A673 (cell line): ENCODE measurements around the gene PRSS27.

Source experiments
- EZH2 ChIP-seq: fragments of 200-600 bp; sonication (generic); IDR thresholded peaks from 2 replicates; pipeline ENCODE4 v1.6.1; 2017; ENCODE audit warnings: borderline replicate concordance, low read depth, mild to moderate bottlenecking, mixed read lengths, antibody characterized with exemption, low read length; ENCODE audit not compliant: poor library complexity, severe bottlenecking
- TF ChIP-seq, protein P1 (sequence below): fragments of 300-800, 200-600 bp; sonication (generic); conservative IDR thresholded peaks from 2 replicates; pipeline ENCODE4 v1.5.1; 2017; ENCODE audit warnings: low read depth, mild to moderate bottlenecking, antibody characterized with exemption, low read length, moderate library complexity, mixed read lengths

GRCh38 chr16:2752035-2752849 is 32.2 kb upstream of the PRSS27 start, which contains the start of gene SRRM2:
- TF ChIP-seq EZH2: no peak
- TF ChIP-seq, protein P1, sequence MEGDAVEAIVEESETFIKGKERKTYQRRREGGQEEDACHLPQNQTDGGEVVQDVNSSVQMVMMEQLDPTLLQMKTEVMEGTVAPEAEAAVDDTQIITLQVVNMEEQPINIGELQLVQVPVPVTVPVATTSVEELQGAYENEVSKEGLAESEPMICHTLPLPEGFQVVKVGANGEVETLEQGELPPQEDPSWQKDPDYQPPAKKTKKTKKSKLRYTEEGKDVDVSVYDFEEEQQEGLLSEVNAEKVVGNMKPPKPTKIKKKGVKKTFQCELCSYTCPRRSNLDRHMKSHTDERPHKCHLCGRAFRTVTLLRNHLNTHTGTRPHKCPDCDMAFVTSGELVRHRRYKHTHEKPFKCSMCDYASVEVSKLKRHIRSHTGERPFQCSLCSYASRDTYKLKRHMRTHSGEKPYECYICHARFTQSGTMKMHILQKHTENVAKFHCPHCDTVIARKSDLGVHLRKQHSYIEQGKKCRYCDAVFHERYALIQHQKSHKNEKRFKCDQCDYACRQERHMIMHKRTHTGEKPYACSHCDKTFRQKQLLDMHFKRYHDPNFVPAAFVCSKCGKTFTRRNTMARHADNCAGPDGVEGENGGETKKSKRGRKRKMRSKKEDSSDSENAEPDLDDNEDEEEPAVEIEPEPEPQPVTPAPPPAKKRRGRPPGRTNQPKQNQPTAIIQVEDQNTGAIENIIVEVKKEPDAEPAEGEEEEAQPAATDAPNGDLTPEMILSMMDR: no peak
